RWPE2 (cell line): Measurements from ENCODE around the gene DDX11.
"Not testable (repeated sequence)": the region's sequence is repeated elsewhere in the genome, so short reads cannot be mapped to it uniquely, and the experiment has no call there.

Source experiments
- ATAC-seq: fragments of 200-7000 bp; cut with Tn5 transposase; 3 replicates; pipeline ENCODE4 v1.9.1; 2021; ENCODE audit warnings: low read depth
- DNase-seq: peaks from one replicate; pipeline ENCODE4 v3.0.0-alpha.2; 2020; ENCODE audit warnings: low spot score
- H3K27ac ChIP-seq: fragments of 450-650 bp; 2 replicates; pipeline ENCODE4 v1.5.1; 2017; ENCODE audit warnings: mild to moderate bottlenecking; ENCODE audit not compliant: poor library complexity, severe bottlenecking
- H3K27me3 ChIP-seq: fragments of 250-450 bp; sonication (Bioruptor Pico); 2 replicates; pipeline ENCODE4 v1.5.1; 2021; ENCODE audit warnings: mild to moderate bottlenecking, moderate library complexity; ENCODE audit not compliant: insufficient read depth, poor library complexity, severe bottlenecking
- H3K36me3 ChIP-seq: fragments of 250-450 bp; sonication (Bioruptor Pico); 2 replicates; pipeline ENCODE4 v1.5.1; 2020; ENCODE audit warnings: low read depth, mild to moderate bottlenecking, moderate library complexity
- H3K4me1 ChIP-seq: fragments of 250-450 bp; sonication (Bioruptor Pico); 2 replicates; pipeline ENCODE4 v1.5.1; 2021; ENCODE audit warnings: mild to moderate bottlenecking, moderate library complexity; ENCODE audit not compliant: insufficient read depth, poor library complexity, severe bottlenecking
- H3K4me3 ChIP-seq: fragments of 250-450 bp; sonication (Bioruptor Pico); 2 replicates; pipeline ENCODE4 v1.5.1; 2021; ENCODE audit warnings: mild to moderate bottlenecking, moderate library complexity; ENCODE audit not compliant: severe bottlenecking
- H3K9me3 ChIP-seq: fragments of 250-450 bp; sonication (Bioruptor Pico); 2 replicates; pipeline ENCODE4 v1.5.1; 2021; ENCODE audit warnings: mild to moderate bottlenecking, moderate library complexity; ENCODE audit not compliant: severe bottlenecking
- TF ChIP-seq, protein P1 (sequence below): fragments of 450-650 bp; IDR thresholded peaks from one replicate; pipeline ENCODE4 v1.5.1; 2017; ENCODE audit warnings: mild to moderate bottlenecking, moderate library complexity; ENCODE audit not compliant: poor library complexity, severe bottlenecking

DDX11 gene

GRCh38 chr12:31089072-31089471 lies 15.4 kb downstream of the DDX11 start:
- H3K36me3 ChIP-seq = no peaks in the 10 kb centered on the region

GRCh38 chr12:31091629-31092028 lies 18.0 kb downstream of the DDX11 start:
- not testable (repeated sequence) for H3K27me3 ChIP-seq, H3K36me3 ChIP-seq, H3K4me1 ChIP-seq, H3K9me3 ChIP-seq, DNase-seq, H3K4me3 ChIP-seq, ATAC-seq, H3K27ac ChIP-seq

More at GRCh38 chr12:31089072-31089471, 15.4 kb downstream of the DDX11 start:
- ATAC-seq = no peak
- no peaks in the 10 kb centered on the region for H3K4me1 ChIP-seq
- H3K9me3 ChIP-seq = no peaks in the 10 kb centered on the region
- no peak for DNase-seq
- H3K27ac ChIP-seq = no peak overlapping the region
- no peaks in the 10 kb centered on the region for H3K27me3 ChIP-seq
- no peak overlapping the region for H3K4me3 ChIP-seq
- TF ChIP-seq, protein P1, sequence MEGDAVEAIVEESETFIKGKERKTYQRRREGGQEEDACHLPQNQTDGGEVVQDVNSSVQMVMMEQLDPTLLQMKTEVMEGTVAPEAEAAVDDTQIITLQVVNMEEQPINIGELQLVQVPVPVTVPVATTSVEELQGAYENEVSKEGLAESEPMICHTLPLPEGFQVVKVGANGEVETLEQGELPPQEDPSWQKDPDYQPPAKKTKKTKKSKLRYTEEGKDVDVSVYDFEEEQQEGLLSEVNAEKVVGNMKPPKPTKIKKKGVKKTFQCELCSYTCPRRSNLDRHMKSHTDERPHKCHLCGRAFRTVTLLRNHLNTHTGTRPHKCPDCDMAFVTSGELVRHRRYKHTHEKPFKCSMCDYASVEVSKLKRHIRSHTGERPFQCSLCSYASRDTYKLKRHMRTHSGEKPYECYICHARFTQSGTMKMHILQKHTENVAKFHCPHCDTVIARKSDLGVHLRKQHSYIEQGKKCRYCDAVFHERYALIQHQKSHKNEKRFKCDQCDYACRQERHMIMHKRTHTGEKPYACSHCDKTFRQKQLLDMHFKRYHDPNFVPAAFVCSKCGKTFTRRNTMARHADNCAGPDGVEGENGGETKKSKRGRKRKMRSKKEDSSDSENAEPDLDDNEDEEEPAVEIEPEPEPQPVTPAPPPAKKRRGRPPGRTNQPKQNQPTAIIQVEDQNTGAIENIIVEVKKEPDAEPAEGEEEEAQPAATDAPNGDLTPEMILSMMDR = no peak

- not testable (repeated sequence) for H3K36me3 ChIP-seq, H3K4me1 ChIP-seq, ATAC-seq, H3K9me3 ChIP-seq, H3K27me3 ChIP-seq, H3K27ac ChIP-seq, H3K4me3 ChIP-seq, DNase-seq
These were observed 19.1 kb downstream of the DDX11 start for GRCh38 chr12:31092718-31093117.

DNA sequence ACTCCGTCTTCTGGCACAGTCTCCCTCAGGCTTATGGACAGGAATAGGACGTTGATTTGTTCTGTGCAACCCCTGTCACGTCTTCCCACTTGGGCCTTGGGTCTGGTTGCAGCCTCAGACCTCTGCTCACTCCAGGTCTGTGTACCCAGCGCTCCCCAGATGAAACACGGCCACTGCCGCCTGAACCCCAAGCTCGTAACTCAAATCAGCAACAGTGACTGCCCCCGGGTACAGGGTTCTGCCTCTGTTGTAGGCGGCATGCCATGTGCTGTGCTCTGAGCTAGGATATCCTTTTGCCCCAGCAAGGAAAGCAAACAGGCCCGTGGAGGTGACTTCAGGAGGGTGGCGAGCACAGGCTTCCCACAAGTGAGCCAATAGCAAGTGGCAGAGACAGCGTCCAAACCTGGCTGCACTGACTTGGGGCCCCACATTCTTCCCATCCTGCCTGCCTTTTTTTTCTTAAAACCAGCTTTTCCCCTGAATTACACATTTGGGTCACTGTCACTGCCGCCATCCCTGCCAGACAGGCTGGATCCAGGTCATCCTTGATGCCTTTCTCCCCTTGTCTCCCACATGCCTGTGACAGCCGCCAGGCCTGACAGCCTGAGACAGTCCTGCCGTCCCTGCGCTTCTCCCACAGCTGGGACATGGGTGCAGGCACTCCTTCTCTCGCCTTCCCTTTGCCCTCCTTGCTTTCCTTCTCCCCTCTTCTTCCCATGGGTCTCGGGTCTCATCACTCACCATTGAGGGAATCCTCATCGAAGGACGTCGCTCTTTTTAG lies 21.6 kb downstream of the DDX11 start:
- not testable (repeated sequence) for H3K4me1 ChIP-seq, DNase-seq, H3K4me3 ChIP-seq, H3K36me3 ChIP-seq, H3K27me3 ChIP-seq, H3K27ac ChIP-seq, ATAC-seq, H3K9me3 ChIP-seq

DNA sequence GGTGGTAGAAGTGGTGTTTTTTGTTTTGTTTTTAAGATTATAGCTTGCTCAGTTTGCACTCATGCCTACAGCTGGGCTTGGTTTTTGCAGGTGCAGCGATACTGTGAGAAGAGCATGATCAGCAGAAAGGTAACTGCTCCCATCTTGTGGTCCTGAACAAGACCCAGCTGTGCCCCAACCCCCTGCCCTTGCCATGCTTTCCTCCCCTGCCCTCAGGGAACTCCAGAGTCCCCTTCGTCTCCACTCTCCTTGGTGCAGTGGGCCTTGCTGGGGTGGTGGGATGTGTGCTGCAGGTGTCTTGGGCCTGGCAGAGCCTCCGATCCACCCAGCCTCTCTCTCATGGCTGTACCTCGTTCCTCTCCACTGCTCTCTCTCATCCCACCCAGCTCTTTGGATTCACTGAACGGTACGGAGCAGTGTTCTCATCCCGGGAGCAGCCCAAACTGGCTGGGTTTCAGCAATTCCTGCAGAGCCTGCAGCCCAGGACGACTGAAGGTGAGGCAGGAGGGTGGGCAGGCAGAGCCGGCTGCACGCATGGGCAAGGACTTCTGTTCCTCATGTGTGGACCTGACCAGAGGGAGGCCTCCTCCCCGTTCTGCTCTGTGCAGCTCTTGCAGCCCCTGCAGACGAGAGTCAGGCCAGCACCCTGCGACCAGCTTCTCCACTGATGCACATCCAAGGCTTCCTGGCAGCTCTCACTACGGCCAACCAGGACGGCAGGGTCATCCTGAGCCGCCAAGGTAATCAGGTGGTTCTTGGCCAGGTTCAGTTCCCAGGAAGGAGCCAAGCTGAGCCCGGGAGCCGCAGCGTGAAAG lies 22.8 kb downstream of the DDX11 start:
- H3K27ac ChIP-seq, ATAC-seq, H3K4me1 ChIP-seq, DNase-seq, H3K36me3 ChIP-seq, H3K9me3 ChIP-seq, H3K4me3 ChIP-seq, H3K27me3 ChIP-seq: not testable (repeated sequence)

DNA sequence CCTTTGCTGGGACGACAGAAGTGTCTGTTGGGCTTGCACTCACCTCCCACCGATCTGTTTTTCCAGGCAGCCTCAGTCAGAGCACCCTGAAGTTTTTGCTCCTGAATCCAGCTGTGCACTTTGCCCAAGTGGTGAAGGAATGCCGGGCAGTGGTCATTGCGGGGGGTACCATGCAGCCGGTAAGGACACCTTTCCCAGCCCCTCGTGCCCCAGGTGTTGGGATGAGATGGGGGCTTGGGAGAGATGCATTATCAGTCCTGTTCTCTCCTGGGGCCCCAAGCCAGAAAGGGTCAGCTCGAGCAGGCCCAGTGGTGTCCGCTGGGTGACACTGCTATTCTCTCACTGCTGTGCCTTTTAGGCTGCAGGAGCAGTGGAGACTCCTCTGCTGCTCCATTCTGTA lies 24.2 kb downstream of the DDX11 start:
- not testable (repeated sequence) for DNase-seq, H3K9me3 ChIP-seq, H3K4me1 ChIP-seq, H3K27me3 ChIP-seq, ATAC-seq, H3K27ac ChIP-seq, H3K4me3 ChIP-seq, H3K36me3 ChIP-seq

GRCh38 chr12:31098363-31098762 lies 24.7 kb downstream of the DDX11 start:
- H3K4me3 ChIP-seq, DNase-seq, ATAC-seq, H3K36me3 ChIP-seq, H3K27me3 ChIP-seq, H3K9me3 ChIP-seq, H3K4me1 ChIP-seq, H3K27ac ChIP-seq: not testable (repeated sequence)

- not testable (repeated sequence) for H3K27ac ChIP-seq, H3K4me1 ChIP-seq, H3K36me3 ChIP-seq, H3K4me3 ChIP-seq, H3K27me3 ChIP-seq, ATAC-seq, DNase-seq, H3K9me3 ChIP-seq
These were observed 25.1 kb downstream of the DDX11 start for GRCh38 chr12:31098771-31099170.

GRCh38 chr12:31099434-31099833 lies 25.8 kb downstream of the DDX11 start:
- H3K4me3 ChIP-seq, ATAC-seq, H3K4me1 ChIP-seq, H3K27ac ChIP-seq, H3K36me3 ChIP-seq, DNase-seq, H3K27me3 ChIP-seq, H3K9me3 ChIP-seq: not testable (repeated sequence)

DNA sequence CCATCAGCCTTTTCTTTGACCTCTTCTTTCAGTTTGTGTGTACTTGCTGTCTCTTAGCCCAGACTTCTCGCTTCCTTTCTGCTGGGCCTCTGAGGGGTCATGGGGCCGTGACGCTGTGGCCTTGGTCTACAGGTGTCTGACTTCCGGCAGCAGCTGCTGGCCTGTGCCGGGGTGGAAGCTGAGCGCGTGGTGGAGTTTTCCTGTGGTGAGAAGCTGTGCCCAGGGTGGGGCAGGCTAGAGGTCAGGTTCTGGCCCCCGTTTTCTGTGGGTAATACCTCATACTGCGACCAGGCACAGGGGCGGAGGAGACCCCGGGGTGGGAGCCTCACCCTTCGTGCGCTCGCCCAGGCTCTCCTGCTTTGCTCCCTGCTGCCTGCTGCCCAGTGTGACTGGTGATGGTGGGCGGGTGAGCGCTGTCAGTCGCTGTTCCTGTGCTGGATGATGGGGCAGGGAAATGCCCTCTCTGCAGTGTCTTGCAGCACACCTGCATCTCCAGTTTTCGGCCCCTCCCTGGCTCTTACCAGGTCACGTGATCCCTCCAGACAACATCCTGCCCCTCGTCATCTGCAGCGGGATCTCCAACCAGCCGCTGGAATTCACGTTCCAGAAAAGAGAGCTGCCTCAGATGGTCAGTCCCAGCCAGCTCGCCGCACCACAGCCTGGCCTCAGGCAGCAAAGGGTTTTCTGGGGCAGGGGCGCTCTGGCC lies 27.0 kb downstream of the DDX11 start:
- not testable (repeated sequence) for DNase-seq, H3K36me3 ChIP-seq, H3K27ac ChIP-seq, H3K4me1 ChIP-seq, H3K27me3 ChIP-seq, ATAC-seq, H3K9me3 ChIP-seq, H3K4me3 ChIP-seq
